Skeletal muscle tissue (tissue), 4 donors: ENCODE measurements around the gene RSRC1. TPM values are rescaled to one million over a fixed set of nuclear protein-coding genes. Genes with fewer than 3 reads are reported as not detected.
"Not testable (repeated sequence)": the region's sequence is repeated elsewhere in the genome, so short reads cannot be mapped to it uniquely, and the experiment has no call there.

Source experiments
- H3K27ac ChIP-seq: one replicate; pipeline ENCODE4 v1.7.0; 2013; ENCODE audit warnings: mild to moderate bottlenecking, low read depth, low read length, inconsistent platforms
- H3K27me3 ChIP-seq, 3 donors: one replicate each; pipeline ENCODE4 v1.7.0; 2013; ENCODE audit warnings: low read length in 3 of 3; ENCODE audit not compliant: control insufficient read depth in 3 of 3, insufficient read depth in 3 of 3
- H3K36me3 ChIP-seq, 3 donors: one replicate each; pipeline ENCODE4 v1.7.0; 2013; ENCODE audit warnings: low read length in 3 of 3; ENCODE audit not compliant: control insufficient read depth in 3 of 3, insufficient read depth in 3 of 3
- H3K4me1 ChIP-seq, 3 donors: one replicate each; pipeline ENCODE4 v1.7.0; 2013; ENCODE audit warnings: low read length in 3 of 3, mild to moderate bottlenecking in 3 of 3; ENCODE audit not compliant: control insufficient read depth in 3 of 3, insufficient read depth in 3 of 3
- H3K4me3 ChIP-seq, 3 donors: one replicate each; pipeline ENCODE4 v1.7.0; 2013; ENCODE audit warnings: low read length in 3 of 3
- H3K9ac ChIP-seq, 3 donors: one replicate each; pipeline ENCODE4 v1.7.0; 2013; ENCODE audit warnings: low read length in 3 of 3, mild to moderate bottlenecking in 3 of 3, moderate library complexity in 2 of 3, low read depth in 1 of 3
- H3K9me3 ChIP-seq, 3 donors: one replicate each; pipeline ENCODE4 v1.7.0; 2013; ENCODE audit warnings: low read length in 3 of 3; ENCODE audit not compliant: control insufficient read depth in 3 of 3
- total RNA-seq: library from RNA; depleted of rRNA; stranded (reverse); fragments of >200 nt; gene quantifications from one replicate; pipeline ENCODE4 v1.2.3, GENCODE V29; 2014
- donor health status: Osteomylitis.

Gene RSRC1
- total RNA-seq, 1 donor from 2014 or later = 33.4 TPM

- no peak overlapping the region for H3K9ac ChIP-seq
- H3K9me3 ChIP-seq = no peaks in the 10 kb centered on the region
- no peaks in the 10 kb centered on the region for H3K36me3 ChIP-seq
- no peak overlapping the region for H3K4me3 ChIP-seq
- no peak overlapping the region for H3K27ac ChIP-seq
- no peaks in the 10 kb centered on the region for H3K4me1 ChIP-seq
- no peaks in the 10 kb centered on the region for H3K27me3 ChIP-seq
These were observed 378.8 kb downstream of the RSRC1 start for GRCh38 chr3:158488670-158489069.

GRCh38 chr3:158489181-158489580 is 379.3 kb downstream of the RSRC1 start:
- Histone ChIP-seq H3K27me3 (no peaks in the 10 kb centered on the region), H3K9me3 (no peaks in the 10 kb centered on the region), H3K27ac (no peak overlapping the region), H3K36me3 (no peaks in the 10 kb centered on the region), H3K4me1 (no peaks in the 10 kb centered on the region), H3K9ac (no peak overlapping the region), H3K4me3 (no peak overlapping the region)

GRCh38 chr3:158491968-158492367 is 382.1 kb downstream of the RSRC1 start:
- H3K27me3 ChIP-seq = no peaks in the 10 kb centered on the region
- no peak overlapping the region for H3K9ac ChIP-seq
- no peaks in the 10 kb centered on the region for H3K36me3 ChIP-seq
- no peaks in the 10 kb centered on the region for H3K4me1 ChIP-seq
- H3K27ac ChIP-seq = no peak overlapping the region
- H3K4me3 ChIP-seq = no peak overlapping the region
- H3K9me3 ChIP-seq = no peaks in the 10 kb centered on the region

GRCh38 chr3:158492685-158493084 is 382.8 kb downstream of the RSRC1 start:
- no peaks in the 10 kb centered on the region for H3K36me3 ChIP-seq
- no peaks in the 10 kb centered on the region for H3K4me1 ChIP-seq
- no peak overlapping the region for H3K27ac ChIP-seq
- no peaks in the 10 kb centered on the region for H3K9me3 ChIP-seq
- no peaks in the 10 kb centered on the region for H3K27me3 ChIP-seq
- no peak overlapping the region for H3K4me3 ChIP-seq
- H3K9ac ChIP-seq = no peak overlapping the region

DNA sequence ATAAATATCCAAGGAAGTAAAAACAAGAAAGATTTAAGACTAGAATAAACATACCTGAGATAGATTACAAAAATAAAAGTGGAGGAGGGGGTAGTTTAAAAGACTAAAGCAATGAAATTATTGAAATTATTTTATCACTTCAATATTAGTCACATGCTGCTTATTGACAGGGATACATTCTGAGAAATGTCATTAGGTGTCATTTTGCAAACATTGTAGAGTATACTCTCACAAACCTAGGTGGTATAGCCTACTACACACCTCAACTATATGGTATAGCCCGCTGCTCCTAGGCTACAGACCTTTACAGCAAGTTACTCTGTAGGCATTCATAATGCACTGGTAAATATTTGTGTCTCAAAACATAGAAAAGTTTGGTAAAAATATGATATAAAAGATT is 384.0 kb downstream of the RSRC1 start:
- Histone ChIP-seq H3K27ac (no peak overlapping the region), H3K9ac (no peak overlapping the region), H3K9me3 (no peaks in the 10 kb centered on the region), H3K4me3 (no peak overlapping the region), H3K27me3 (no peaks in the 10 kb centered on the region), H3K36me3 (no peaks in the 10 kb centered on the region), H3K4me1 (no peaks in the 10 kb centered on the region)

- H3K4me1 ChIP-seq = no peaks in the 10 kb centered on the region
- H3K27ac ChIP-seq = no peak overlapping the region
- H3K36me3 ChIP-seq = no peaks in the 10 kb centered on the region
- H3K27me3 ChIP-seq = no peaks in the 10 kb centered on the region
- no peak overlapping the region for H3K9ac ChIP-seq
- peaks cover 0 to 2% (median 0%) of the 10 kb centered on the region in 3 donors for H3K9me3 ChIP-seq
- H3K4me3 ChIP-seq = no peak overlapping the region
These were observed 384.8 kb downstream of the RSRC1 start for GRCh38 chr3:158494673-158495072.

GRCh38 chr3:158495398-158495902 is 385.6 kb downstream of the RSRC1 start:
- not testable (repeated sequence) for H3K4me3 ChIP-seq, H3K4me1 ChIP-seq, H3K9ac ChIP-seq, H3K27ac ChIP-seq, H3K27me3 ChIP-seq, H3K9me3 ChIP-seq, H3K36me3 ChIP-seq

- Histone ChIP-seq H3K9ac (no peak overlapping the region), H3K36me3 (no peaks in the 10 kb centered on the region), H3K27me3 (no peaks in the 10 kb centered on the region), H3K4me1 (no peaks in the 10 kb centered on the region), H3K9me3 (no peaks in the 10 kb centered on the region), H3K27ac (no peak overlapping the region), H3K4me3 (no peak overlapping the region)
These were observed 395.2 kb downstream of the RSRC1 start for GRCh38 chr3:158505117-158505516.

DNA sequence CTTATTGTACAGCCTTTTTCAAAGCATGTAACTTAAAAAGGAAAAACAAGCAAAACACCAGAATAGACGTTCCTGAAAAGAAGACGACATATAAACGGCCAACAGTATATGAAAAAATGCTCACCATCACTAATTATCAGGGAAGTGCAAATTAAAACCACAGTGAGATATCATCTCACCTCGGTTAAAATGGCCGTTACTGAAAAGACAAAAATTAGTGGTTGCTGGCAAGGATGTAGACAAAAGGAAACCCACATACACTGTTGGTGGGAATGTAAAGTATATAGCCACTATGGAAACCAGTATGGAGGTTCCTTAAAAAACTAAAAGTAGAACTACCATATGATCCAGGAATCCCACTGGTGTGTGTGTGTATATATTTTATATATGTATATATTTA is 396.6 kb downstream of the RSRC1 start:
- H3K4me3 ChIP-seq = no peak overlapping the region
- no peaks in the 10 kb centered on the region for H3K9me3 ChIP-seq

DNA sequence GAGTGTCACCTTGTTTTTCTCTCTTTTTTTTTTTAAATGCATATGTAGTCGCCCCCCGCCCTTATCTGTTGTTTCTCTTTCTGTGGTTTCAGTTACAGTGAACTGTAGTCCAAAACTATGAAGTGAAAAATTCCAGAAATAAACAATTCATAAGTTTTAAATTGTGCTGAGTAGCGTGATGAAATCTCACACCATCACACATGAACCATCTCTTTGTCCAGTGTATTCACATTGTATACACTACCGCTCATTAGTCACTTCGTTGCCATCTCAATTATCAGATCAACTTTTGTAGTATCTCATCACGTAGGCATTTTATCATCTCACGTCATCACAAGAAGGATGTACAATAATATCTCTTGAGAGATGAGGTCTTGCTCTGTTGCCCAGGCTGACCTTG is 398.6 kb downstream of the RSRC1 start:
- no peak overlapping the region for H3K27ac ChIP-seq
- H3K36me3 ChIP-seq = no peaks in the 10 kb centered on the region
- no peaks in the 10 kb centered on the region for H3K4me1 ChIP-seq

More for the DNA sequence above, 396.6 kb downstream of the RSRC1 start:
- H3K27ac ChIP-seq = no peak overlapping the region
- H3K9ac ChIP-seq = no peak overlapping the region
- H3K36me3 ChIP-seq = no peaks in the 10 kb centered on the region
- H3K27me3 ChIP-seq = no peaks in the 10 kb centered on the region
- H3K4me1 ChIP-seq = no peaks in the 10 kb centered on the region

GRCh38 chr3:158509891-158510290 is 400.0 kb downstream of the RSRC1 start:
- Histone ChIP-seq H3K27ac (no peak overlapping the region), H3K27me3 (no peaks in the 10 kb centered on the region), H3K9me3 (no peaks in the 10 kb centered on the region)

More for the DNA sequence above, 398.6 kb downstream of the RSRC1 start:
- H3K9me3 ChIP-seq = no peaks in the 10 kb centered on the region
- no peak overlapping the region for H3K9ac ChIP-seq
- H3K4me3 ChIP-seq = no peak overlapping the region
- no peaks in the 10 kb centered on the region for H3K27me3 ChIP-seq

More at GRCh38 chr3:158509891-158510290, 400.0 kb downstream of the RSRC1 start:
- no peak overlapping the region for H3K4me3 ChIP-seq
- no peaks in the 10 kb centered on the region for H3K36me3 ChIP-seq
- H3K4me1 ChIP-seq = no peaks in the 10 kb centered on the region
- no peak overlapping the region for H3K9ac ChIP-seq
